ENCODE data around the gene EEF2KMT.
"Not testable (repeated sequence)": the region's sequence is repeated elsewhere in the genome, so short reads cannot be mapped to it uniquely, and the experiment has no call there.

DNA sequence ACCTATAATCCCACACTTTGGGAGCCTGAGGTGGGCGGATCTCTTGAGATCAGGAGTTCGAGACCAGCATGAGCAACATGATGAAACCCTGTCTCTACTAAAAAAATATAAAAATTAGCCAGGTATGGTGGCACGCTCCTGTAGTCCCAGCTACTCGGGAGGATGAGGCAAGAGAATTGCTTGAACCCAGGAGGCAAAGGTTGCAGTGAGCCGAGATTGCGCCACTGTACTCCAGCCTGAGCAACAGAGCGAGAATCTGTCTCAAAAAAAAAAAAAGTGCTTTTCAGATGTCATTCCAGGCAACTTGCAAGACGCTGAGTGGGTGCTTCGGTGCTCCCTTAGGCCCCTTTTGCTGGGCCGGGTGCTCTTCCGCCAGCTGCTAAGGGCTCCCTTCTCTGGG lies 53.0 kb downstream of the EEF2KMT start:
- TF ChIP-seq, protein P1, sequence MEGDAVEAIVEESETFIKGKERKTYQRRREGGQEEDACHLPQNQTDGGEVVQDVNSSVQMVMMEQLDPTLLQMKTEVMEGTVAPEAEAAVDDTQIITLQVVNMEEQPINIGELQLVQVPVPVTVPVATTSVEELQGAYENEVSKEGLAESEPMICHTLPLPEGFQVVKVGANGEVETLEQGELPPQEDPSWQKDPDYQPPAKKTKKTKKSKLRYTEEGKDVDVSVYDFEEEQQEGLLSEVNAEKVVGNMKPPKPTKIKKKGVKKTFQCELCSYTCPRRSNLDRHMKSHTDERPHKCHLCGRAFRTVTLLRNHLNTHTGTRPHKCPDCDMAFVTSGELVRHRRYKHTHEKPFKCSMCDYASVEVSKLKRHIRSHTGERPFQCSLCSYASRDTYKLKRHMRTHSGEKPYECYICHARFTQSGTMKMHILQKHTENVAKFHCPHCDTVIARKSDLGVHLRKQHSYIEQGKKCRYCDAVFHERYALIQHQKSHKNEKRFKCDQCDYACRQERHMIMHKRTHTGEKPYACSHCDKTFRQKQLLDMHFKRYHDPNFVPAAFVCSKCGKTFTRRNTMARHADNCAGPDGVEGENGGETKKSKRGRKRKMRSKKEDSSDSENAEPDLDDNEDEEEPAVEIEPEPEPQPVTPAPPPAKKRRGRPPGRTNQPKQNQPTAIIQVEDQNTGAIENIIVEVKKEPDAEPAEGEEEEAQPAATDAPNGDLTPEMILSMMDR (IDR thresholded peaks at IDR 0.05), result not testable (repeated sequence)
- TF ChIP-seq POLR2A, POLR2AphosphoS5, EP300 (IDR thresholded peaks at IDR 0.05): not testable (repeated sequence)

Data from upper lobe of left lung (tissue), 4 donors.